ENCODE measurements around the gene RNPEPL1. TPM values are rescaled to one million over a fixed set of nuclear protein-coding genes. Genes with fewer than 3 reads are reported as not detected.
A peak's percentile ranks its signal among the peaks of the same experiment; 100 is the strongest.

Gene RNPEPL1
- polyA plus RNA-seq, 3 donors, result 15.4 to 100 (median 36.4) TPM

- intact Hi-C loops (cut with micrococcal nuclease), result loop anchor here in 1 of 2 donors (5.0 kb wide), 1 partner anchor 63 kb away; the partner anchor contains the start of gene GPR35
- Histone ChIP-seq H3K79me2 (ENCODE audit: insufficient read depth, low read length) (peaks cover 42% of the 10 kb centered on the region), H3K36me3 (replicated peaks in 1 of 2; ENCODE audit: control insufficient read depth in 1 of 2, insufficient read depth in 2 of 2, low read length in 2 of 2) (no peaks in the 10 kb centered on the region), H3K9me3 (replicated peaks in 1 of 2; ENCODE audit: control insufficient read depth in 1 of 2, insufficient read depth in 1 of 2, low read length in 2 of 2) (no peaks in the 10 kb centered on the region), H3K27ac (ENCODE audit: low read depth in 1 of 2, low read length in 2 of 2) (peak overlapping the region in 1 of 2 donors; percentile 95), H4K20me1 (ENCODE audit: insufficient read depth, low read length) (peaks cover 11% of the 10 kb centered on the region), H3K4me2 (replicated peaks; ENCODE audit: extremely low read depth, low read length, poor library complexity, severe bottlenecking) (peak overlapping the region; percentile 81), H3K4me3 (replicated peaks in 1 of 3; ENCODE audit: low read depth in 2 of 3, low read length in 3 of 3) (peak overlapping the region in 1 of 3 experiments; percentile 75), H3K4me1 (ENCODE audit: control insufficient read depth in 1 of 2, insufficient read depth in 2 of 2, low read length in 2 of 2) (peaks cover 76 to 89% of the 10 kb centered on the region in 2 donors), H3K9ac (ENCODE audit: insufficient read depth, low read length, poor library complexity, severe bottlenecking) (no peak overlapping the region), H2AFZ (ENCODE audit: insufficient read depth, low read depth, low read length, poor library complexity, severe bottlenecking) (no peak overlapping the region), H3K27me3 (ENCODE audit: control insufficient read depth in 2 of 2, insufficient read depth in 2 of 2, low read length in 2 of 2) (no peaks in the 10 kb centered on the region)
- TF ChIP-seq, protein P1, sequence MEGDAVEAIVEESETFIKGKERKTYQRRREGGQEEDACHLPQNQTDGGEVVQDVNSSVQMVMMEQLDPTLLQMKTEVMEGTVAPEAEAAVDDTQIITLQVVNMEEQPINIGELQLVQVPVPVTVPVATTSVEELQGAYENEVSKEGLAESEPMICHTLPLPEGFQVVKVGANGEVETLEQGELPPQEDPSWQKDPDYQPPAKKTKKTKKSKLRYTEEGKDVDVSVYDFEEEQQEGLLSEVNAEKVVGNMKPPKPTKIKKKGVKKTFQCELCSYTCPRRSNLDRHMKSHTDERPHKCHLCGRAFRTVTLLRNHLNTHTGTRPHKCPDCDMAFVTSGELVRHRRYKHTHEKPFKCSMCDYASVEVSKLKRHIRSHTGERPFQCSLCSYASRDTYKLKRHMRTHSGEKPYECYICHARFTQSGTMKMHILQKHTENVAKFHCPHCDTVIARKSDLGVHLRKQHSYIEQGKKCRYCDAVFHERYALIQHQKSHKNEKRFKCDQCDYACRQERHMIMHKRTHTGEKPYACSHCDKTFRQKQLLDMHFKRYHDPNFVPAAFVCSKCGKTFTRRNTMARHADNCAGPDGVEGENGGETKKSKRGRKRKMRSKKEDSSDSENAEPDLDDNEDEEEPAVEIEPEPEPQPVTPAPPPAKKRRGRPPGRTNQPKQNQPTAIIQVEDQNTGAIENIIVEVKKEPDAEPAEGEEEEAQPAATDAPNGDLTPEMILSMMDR (IDR thresholded peaks at IDR 0.05), result no peak
- Mint-ChIP-seq H3K27ac (peak overlapping the region in 6 of 7 donors; percentile 66 to 100 (median 97)), H3K4me1 (peaks cover 70% of the 10 kb centered on the region), H3K27me3 (ENCODE audit: low read depth in 3 of 3) (peaks cover 0 to 2% (median 1%) of the 10 kb centered on the region in 3 donors), H3K9me3 (no peaks in the 10 kb centered on the region), H3K4me3 (peak overlapping the region; percentile 20 to 59), H3K36me3 (peaks cover 19 to 22% of the 10 kb centered on the region in 2 donors)
- WGBS (ENCODE audit: insufficient coverage), result 97% methylated on average over 7 of the region's 12 CpGs
- DNase-seq, result no peak
Measured at GRCh38 chr2:240563951-240564560, 4.2 kb upstream of the RNPEPL1 start.

DNA sequence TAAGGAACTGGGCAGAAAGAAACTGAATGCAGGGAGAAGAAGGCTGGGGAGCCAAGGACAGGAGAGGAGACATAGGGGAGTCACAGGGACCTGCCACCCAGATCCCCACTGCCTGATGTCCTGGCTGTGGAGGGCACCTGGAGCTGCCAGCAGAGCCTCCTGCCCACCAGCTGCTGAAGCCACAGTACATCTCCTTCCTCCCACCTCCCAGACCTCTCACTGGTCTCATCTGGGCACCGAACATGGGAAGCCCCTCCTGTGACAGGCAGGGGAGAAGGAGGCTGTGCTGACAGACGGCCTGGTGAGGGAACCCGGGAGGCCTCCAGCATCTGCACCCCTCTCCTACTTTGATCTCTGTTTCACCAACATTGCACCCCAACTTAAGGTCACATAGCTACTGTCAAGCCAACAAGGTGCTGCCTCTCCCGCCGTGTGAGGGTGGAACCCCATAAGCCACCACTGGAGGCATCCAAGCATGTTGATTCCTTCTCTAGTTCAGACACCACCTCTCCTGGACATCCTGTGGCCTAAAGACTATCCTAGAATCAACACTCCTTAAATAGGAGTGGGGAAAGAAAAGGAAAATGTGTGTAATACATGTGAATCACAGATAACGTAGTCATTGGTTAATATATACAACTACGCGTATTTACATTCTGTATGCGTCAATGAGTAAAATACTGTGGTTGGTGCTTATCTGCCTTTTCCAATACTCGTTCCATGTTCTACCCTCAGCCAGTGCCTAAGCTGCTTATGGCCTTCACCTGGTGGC lies 3.5 kb upstream of the RNPEPL1 start:
- H3K27me3 Mint-ChIP-seq (ENCODE audit: low read depth in 3 of 3), result peaks cover 0 to 2% (median 1%) of the 10 kb centered on the region in 3 donors
- DNase-seq, result peak; percentile 19 to 63 (median 47)
- intact Hi-C loops (cut with micrococcal nuclease), result loop anchor here in 1 of 2 donors (5.0 kb wide), 1 partner anchor 63 kb away; the partner anchor contains the start of gene GPR35

More for the DNA sequence above, 3.5 kb upstream of the RNPEPL1 start:
- H2AFZ ChIP-seq (ENCODE audit: insufficient read depth, low read depth, low read length, poor library complexity, severe bottlenecking), result no peak overlapping the region
- peak overlapping the region in 2 of 3 experiments; percentile 39 to 75 for H3K4me3 ChIP-seq (replicated peaks in 1 of 3; ENCODE audit: low read depth in 2 of 3, low read length in 3 of 3)
- Mint-ChIP-seq H3K4me3 (peak overlapping the region; percentile 77 to 89), H3K4me1 (peaks cover 69% of the 10 kb centered on the region), H3K27ac (peak overlapping the region; percentile 97 to 100 (median 97)), H3K9me3 (no peaks in the 10 kb centered on the region), H3K36me3 (peaks cover 18 to 22% of the 10 kb centered on the region in 2 donors)
- peaks cover 42% of the 10 kb centered on the region for H3K79me2 ChIP-seq (ENCODE audit: insufficient read depth, low read length)
- peak overlapping the region; percentile 81 for H3K4me2 ChIP-seq (replicated peaks; ENCODE audit: extremely low read depth, low read length, poor library complexity, severe bottlenecking)
- no peaks in the 10 kb centered on the region for H3K36me3 ChIP-seq (replicated peaks in 1 of 2; ENCODE audit: control insufficient read depth in 1 of 2, insufficient read depth in 2 of 2, low read length in 2 of 2)
- peak overlapping the region; percentile 95 to 97 for H3K27ac ChIP-seq (ENCODE audit: low read depth in 1 of 2, low read length in 2 of 2)
- TF ChIP-seq, protein P1 (IDR thresholded peaks at IDR 0.05), result peak; percentile 50
- H4K20me1 ChIP-seq (ENCODE audit: insufficient read depth, low read length), result peaks cover 11% of the 10 kb centered on the region
- no peaks in the 10 kb centered on the region for H3K27me3 ChIP-seq (ENCODE audit: control insufficient read depth in 2 of 2, insufficient read depth in 2 of 2, low read length in 2 of 2)
- peak overlapping the region; percentile 81 for H3K9ac ChIP-seq (ENCODE audit: insufficient read depth, low read length, poor library complexity, severe bottlenecking)
- peaks cover 75 to 89% of the 10 kb centered on the region in 2 donors for H3K4me1 ChIP-seq (ENCODE audit: control insufficient read depth in 1 of 2, insufficient read depth in 2 of 2, low read length in 2 of 2)
- WGBS (ENCODE audit: insufficient coverage), result 35% methylated on average over 2 of the region's 10 CpGs
- no peaks in the 10 kb centered on the region for H3K9me3 ChIP-seq (replicated peaks in 1 of 2; ENCODE audit: control insufficient read depth in 1 of 2, insufficient read depth in 1 of 2, low read length in 2 of 2)

Measured in CD14-positive monocyte (primary cell).